GM19193 (cell line): Measurements from ENCODE around the gene CFAP157.

Experiments
- POLR2A ChIP-seq: IDR thresholded peaks from 4 replicates; pipeline ENCODE4 v1.6.1; 2011; ENCODE audit not compliant: insufficient read depth, insufficient read length; ENCODE audit errors: extremely low read depth

Gene CFAP157

DNA sequence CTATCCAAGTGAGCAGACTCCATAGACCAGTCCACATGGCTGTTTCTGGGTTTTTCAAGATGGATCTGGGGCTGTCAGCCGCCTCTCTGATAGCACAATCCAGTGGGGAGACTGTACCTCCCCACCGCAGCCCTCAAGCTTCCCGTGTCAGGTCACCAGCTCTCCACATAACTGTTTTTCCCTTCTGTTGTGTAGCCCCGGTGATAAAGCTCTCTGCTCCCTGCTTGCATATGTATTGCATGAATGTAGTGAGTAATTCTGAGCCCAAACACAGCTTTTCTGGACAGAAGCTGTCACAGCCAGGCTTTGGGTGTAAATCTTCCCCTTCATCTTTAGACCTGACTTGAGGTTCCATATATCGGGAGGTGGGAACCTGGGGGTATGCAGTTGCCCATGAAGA, 23.1 kb upstream of the CFAP157 start:
- TF ChIP-seq POLR2A: no peak

GRCh38 chr9:127684576-127684975, 22.2 kb upstream of the CFAP157 start:
- no peak for TF ChIP-seq POLR2A

DNA sequence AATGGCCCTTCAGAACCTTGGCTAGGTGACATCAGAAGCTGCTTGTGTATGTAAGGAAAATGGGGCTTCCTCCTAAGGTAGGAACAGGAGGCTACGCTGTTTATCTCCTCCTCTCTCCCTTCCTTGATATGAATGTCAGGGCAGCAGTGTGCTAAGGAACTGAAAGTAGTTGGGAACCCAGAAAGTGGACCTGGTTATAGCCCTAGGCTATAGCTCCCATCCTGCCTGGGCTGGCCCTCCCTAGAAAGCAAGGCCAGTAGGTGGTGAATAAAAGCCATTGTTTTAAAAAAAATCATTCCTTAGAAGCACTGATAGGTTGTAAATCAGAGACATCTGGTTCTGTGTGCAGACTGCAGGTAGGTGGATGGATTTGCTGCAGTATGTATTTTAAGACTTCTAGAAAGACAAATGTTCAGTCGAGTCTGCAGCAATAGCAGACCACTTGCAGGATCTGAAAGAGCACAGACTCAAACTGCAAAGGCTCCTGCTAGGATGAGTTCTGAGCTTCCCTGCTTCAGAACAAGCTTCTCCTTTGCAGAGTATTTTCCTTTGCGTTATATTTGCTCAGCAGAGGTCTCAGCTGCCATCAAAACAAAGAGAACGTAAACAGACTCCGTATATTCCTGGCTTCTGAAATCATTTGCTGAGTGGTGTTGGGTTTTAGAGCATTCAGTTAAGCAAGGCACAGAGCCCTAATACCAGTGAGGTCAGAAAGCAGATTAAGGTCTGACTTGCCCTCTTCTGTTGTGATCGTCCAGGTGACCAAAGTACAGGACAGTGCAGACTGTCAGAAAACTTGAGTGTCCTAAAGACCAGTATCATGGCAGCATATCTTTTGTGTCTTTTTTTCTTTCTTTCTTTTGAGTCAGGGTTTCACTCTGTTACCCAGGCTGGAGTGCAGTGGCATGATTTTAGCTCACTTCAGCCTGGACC, 20.1 kb upstream of the CFAP157 start:
- TF ChIP-seq POLR2A: no peak

DNA sequence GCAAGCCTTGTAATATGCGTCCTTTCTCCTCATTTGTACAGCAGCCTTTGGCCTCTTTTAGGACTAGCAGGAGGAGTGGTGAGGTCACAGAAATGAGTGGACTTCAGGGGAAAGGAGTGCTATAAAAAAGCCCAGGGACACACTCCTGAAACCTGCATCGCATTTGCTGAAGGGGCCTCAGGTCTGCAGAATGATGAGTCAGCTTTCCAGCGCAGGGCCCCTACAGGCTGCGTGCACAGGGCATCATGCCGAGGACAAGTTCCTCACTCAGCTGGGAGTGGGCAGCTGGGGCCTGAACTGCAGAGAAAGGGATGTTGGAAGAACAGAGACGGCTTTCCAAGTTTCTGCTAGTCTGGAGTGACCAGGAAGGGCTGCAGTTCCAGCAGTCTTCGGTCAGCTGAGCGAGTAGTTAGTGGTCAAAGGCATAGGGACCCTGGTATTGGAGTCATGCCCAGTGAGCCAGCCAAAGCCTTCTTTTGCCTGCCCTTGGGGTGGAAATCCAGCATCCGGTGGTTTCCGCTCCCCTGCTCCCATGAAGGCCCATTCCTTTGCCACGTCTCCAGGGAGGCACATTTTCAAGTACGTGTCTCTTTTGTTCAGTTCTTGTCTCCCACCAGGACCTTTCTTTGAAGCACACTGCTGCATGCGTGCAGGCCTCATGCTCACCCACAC, 17.3 kb upstream of the CFAP157 start:
- TF ChIP-seq POLR2A: no peak

- no peak for TF ChIP-seq POLR2A
Measured at GRCh38 chr9:127690735-127691134, 16.1 kb upstream of the CFAP157 start.

GRCh38 chr9:127692071-127692470, 14.7 kb upstream of the CFAP157 start:
- no peak for TF ChIP-seq POLR2A

DNA sequence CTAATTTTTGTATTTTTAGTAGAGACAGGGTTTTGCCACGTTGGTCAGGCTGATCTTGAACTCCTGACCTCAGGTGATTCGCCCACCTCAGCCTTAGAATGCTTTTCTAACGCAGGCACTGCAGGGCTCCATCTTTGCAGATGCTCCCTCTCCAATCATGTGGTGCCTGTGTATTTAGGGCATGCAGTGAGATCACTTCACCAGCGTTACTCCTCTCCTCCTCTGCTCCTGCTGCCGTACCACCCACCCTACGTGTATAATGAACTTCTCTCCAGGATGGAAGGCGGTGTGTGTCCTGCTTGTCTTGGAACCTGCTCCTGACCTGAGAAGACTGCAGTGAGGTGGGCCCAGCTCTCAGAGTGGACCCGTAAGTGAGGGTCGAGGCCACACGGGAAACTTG, 13.6 kb upstream of the CFAP157 start:
- TF ChIP-seq POLR2A: no peak

DNA sequence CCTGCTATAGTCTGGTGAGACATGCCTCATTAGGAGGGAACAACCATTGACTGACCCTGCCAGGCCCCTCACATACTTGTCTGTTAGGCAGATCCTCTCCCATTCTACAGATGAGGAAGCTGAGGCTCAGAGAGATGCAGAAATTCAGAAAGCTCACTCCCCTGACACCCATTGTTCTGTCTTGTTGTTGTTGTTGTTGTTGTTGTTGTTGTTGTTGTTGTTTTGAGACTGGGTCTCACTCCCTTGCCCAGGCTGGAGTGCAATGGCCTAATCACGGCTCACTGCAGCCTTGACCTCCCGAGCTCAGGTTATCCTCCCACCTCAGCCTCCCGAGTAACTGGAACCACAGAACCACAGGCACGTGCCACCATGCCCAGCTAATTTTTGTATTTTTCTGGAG, 13.1 kb upstream of the CFAP157 start:
- no peak for TF ChIP-seq POLR2A

GRCh38 chr9:127694890-127695720, 11.7 kb upstream of the CFAP157 start:
- TF ChIP-seq POLR2A: no peak

DNA sequence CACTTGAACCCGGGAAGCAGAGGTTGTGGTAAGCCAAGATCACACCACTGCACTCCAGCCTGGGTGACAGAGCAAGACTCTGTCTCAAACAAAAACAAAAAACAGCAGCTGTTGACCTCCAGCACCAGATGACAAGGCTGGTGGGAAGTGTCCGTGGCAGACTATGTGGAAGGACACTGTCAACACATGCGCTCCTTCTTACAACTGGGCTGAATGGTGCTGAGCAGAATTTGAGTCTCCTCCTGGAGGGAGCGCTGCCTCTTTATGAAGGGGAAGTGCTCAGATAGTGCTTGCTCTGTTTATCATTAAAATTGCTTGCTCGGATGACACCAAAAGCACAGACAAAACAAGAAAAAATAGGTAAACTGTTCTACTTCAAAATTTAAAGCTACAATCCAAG, 9.2 kb upstream of the CFAP157 start:
- TF ChIP-seq POLR2A: no peak

- TF ChIP-seq POLR2A: no peak
Measured at GRCh38 chr9:127698386-127698785, 8.4 kb upstream of the CFAP157 start.

DNA sequence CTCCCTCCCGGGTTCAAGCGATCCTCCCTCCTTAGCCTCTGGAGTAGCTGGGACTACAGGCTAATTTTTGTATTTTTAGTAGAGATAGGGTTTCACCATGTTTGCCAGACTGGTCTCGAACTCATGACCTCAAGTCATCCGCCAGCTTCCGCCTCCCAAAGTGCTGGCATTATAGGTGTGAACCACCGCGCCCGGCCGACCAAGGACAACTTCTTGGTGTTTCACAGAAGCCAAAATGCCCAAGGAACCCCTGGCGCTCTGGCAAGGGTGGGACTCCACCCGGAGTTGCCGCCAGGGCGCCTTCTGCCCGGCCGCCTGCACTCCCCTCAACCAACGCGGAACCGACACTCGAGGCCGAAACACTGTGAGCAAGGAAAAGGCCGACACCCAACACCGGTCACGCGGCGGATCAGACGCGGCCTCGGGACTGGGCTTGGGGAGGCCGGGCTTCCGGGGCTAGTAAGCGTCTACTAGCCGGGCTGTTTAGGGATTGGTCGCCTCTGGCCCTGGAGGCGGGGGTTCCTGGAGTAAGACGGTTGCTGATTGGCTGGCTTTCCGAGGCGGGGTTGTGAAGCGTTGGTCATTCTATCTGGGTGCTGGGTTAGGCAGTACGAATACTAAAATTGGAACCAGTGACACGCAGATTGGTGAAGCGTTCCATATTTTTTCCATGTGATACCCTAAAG, 7.7 kb upstream of the CFAP157 start:
- TF ChIP-seq POLR2A: peak; percentile 66

DNA sequence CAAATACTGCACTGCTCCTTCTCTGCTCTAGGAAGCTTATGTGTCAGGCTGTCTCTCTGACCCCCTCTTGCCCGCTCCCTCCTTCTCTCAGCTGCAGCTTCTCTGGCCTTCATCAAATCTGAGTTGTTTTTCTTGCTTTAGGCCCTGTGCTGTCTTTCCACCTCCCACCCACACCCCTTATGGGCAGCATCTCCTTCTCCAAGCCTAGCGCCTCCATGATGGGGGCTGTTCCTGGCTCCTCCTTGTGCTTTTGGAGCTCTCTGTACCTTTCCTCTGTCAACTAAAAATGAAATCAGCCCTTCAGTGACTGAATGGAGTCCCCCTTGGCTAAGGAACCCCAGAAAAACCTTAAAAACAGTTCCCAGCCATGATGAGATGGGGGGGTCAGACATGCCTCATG, 6.6 kb upstream of the CFAP157 start:
- no peak for TF ChIP-seq POLR2A

- no peak for TF ChIP-seq POLR2A
Measured at GRCh38 chr9:127700594-127701255, 6.1 kb upstream of the CFAP157 start.
